AG08396 (cell line): Measurements from ENCODE around the gene MBLAC2.
A peak's percentile ranks its signal among the peaks of the same experiment; 100 is the strongest.

ENCODE experiments used
- DNase-seq: peaks from one replicate; pipeline ENCODE4 v3.0.0; 2012; ENCODE audit warnings: low spot score, mixed read lengths

The MBLAC2 gene

GRCh38 chr5:90474235-90475107 is at the start of gene MBLAC2, which contains the start of gene POLR3G:
TSS of gene MBLAC2 (minus strand) at chr5:90474771. CDS start at chr5:90474292, 479 bp downstream.
TSS of gene POLR3G (plus strand) at chr5:90474864. CDS start at chr5:90485568, 10,704 bp downstream.
- peak; percentile 95 for DNase-seq

GRCh38 chr5:90519081-90519480 is 44.5 kb upstream of the MBLAC2 start:
- no peak for DNase-seq

- DNase-seq = peak; percentile 14
Observed at GRCh38 chr5:90518661-90519060, 44.1 kb upstream of the MBLAC2 start.

- DNase-seq = no peak
Observed at GRCh38 chr5:90514520-90514919, 39.9 kb upstream of the MBLAC2 start.

- DNase-seq = no peak
Observed at GRCh38 chr5:90510438-90510837, 35.9 kb upstream of the MBLAC2 start.

- DNase-seq = no peak
Observed at GRCh38 chr5:90506221-90506620, 31.6 kb upstream of the MBLAC2 start.

- DNase-seq = no peak
Observed at GRCh38 chr5:90504743-90505142, 30.2 kb upstream of the MBLAC2 start.

- DNase-seq = no peak
Observed at GRCh38 chr5:90503596-90503995, 29.0 kb upstream of the MBLAC2 start.

- DNase-seq = no peak
Observed at GRCh38 chr5:90495146-90495545, 20.6 kb upstream of the MBLAC2 start.

GRCh38 chr5:90494043-90494442 is 19.5 kb upstream of the MBLAC2 start:
- DNase-seq = no peak

- peak; percentile 8 for DNase-seq
Observed at GRCh38 chr5:90488791-90489190, 14.2 kb upstream of the MBLAC2 start.

- no peak for DNase-seq
Observed at GRCh38 chr5:90484540-90484939, 10.0 kb upstream of the MBLAC2 start.

GRCh38 chr5:90483206-90483605 is 8.6 kb upstream of the MBLAC2 start:
- no peak for DNase-seq

- no peak for DNase-seq
Observed at GRCh38 chr5:90480699-90481098, 6.1 kb upstream of the MBLAC2 start.

GRCh38 chr5:90479611-90480385 is 5.2 kb upstream of the MBLAC2 start:
- peak; percentile 17 for DNase-seq

GRCh38 chr5:90477621-90478215 is 3.1 kb upstream of the MBLAC2 start:
- no peak for DNase-seq

- no peak for DNase-seq
Observed at GRCh38 chr5:90477073-90477472, 2.5 kb upstream of the MBLAC2 start.

GRCh38 chr5:90476391-90476790 is 1.8 kb upstream of the MBLAC2 start:
- no peak for DNase-seq

- DNase-seq = no peak
Observed at GRCh38 chr5:90475436-90475980, 937 bp upstream of the MBLAC2 start.

GRCh38 chr5:90473396-90474234 is 956 bp downstream of the MBLAC2 start:
- DNase-seq = peak; percentile 39

- no peak for DNase-seq
Observed at GRCh38 chr5:90472783-90473395, 1.7 kb downstream of the MBLAC2 start.
